KMS-11 (cell line): ENCODE data around the gene MPPED2.

Source experiments
- H2AFZ ChIP-seq: fragments of 200-600 bp; sonication (generic); 2 replicates; pipeline ENCODE4 v1.6.1; 2016; ENCODE audit warnings: antibody characterized with exemption, mixed run types, low read depth
- H3K27ac ChIP-seq: fragments of 200-600 bp; sonication (generic); 2 replicates; pipeline ENCODE4 v1.6.1; 2016; ENCODE audit warnings: mild to moderate bottlenecking, mixed run types
- H3K27me3 ChIP-seq: fragments of 200-600 bp; sonication (generic); 2 replicates; pipeline ENCODE4 v1.6.1; 2017; ENCODE audit warnings: mild to moderate bottlenecking, low read depth, mixed run types, moderate library complexity; ENCODE audit not compliant: insufficient read depth
- H3K36me3 ChIP-seq: fragments of 200-600 bp; sonication (generic); 2 replicates; pipeline ENCODE4 v1.6.1; 2017; ENCODE audit warnings: mild to moderate bottlenecking, mixed run types; ENCODE audit not compliant: insufficient read depth
- H3K4me1 ChIP-seq: fragments of 200-600 bp; sonication (generic); 2 replicates; pipeline ENCODE4 v1.6.1; 2016; ENCODE audit warnings: mild to moderate bottlenecking, low read depth, mixed run types; ENCODE audit not compliant: poor library complexity, severe bottlenecking
- H3K4me2 ChIP-seq: fragments of 200-600 bp; sonication (generic); 2 replicates; pipeline ENCODE4 v1.7.0; 2016; ENCODE audit warnings: mild to moderate bottlenecking, mixed run types
- H3K4me3 ChIP-seq: fragments of 200-600 bp; sonication (generic); IDR thresholded peaks from 2 replicates; pipeline ENCODE4 v1.6.1; 2017; ENCODE audit warnings: low read depth, low read length, mixed read lengths; ENCODE audit not compliant: insufficient read depth
- H3K79me2 ChIP-seq: fragments of 200-600 bp; sonication (generic); 2 replicates; pipeline ENCODE4 v1.6.1; 2016; ENCODE audit warnings: low read depth, mixed run types; ENCODE audit not compliant: insufficient read depth
- H3K9ac ChIP-seq: fragments of 200-600 bp; sonication (generic); 2 replicates; pipeline ENCODE4 v1.6.1; 2016; ENCODE audit warnings: mild to moderate bottlenecking, mixed run types
- H4K20me1 ChIP-seq: fragments of 200-600 bp; sonication (generic); 2 replicates; pipeline ENCODE4 v1.6.1; 2016; ENCODE audit warnings: mild to moderate bottlenecking, mixed run types; ENCODE audit not compliant: insufficient read depth
- TF ChIP-seq, protein P1 (sequence below): fragments of 200-600 bp; sonication (generic); conservative IDR thresholded peaks from 2 replicates; pipeline ENCODE4 v1.6.1; 2017; ENCODE audit warnings: low read depth, mild to moderate bottlenecking, antibody characterized with exemption, low read length, moderate library complexity, mixed read lengths

MPPED2 gene

DNA sequence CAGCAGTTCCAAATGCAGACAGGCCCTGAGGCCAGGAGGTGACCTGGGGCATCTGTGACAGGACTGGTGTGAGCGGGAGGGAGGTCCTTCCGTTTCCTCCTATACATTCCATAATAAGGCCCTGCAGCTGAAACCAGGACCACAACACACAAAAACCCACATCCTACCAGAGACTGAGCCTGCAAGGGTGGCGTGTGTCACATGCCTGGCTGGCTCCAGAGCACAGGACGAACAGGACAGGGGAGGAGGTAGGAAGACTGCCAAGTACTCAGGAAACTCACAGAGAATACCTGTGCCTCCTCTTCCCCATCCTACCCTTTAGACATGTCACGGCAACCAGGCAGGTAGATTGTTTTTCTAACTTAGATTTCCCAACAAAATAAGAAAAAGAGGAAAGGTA, 159.4 kb downstream of the MPPED2 start:
- TF ChIP-seq, protein P1, sequence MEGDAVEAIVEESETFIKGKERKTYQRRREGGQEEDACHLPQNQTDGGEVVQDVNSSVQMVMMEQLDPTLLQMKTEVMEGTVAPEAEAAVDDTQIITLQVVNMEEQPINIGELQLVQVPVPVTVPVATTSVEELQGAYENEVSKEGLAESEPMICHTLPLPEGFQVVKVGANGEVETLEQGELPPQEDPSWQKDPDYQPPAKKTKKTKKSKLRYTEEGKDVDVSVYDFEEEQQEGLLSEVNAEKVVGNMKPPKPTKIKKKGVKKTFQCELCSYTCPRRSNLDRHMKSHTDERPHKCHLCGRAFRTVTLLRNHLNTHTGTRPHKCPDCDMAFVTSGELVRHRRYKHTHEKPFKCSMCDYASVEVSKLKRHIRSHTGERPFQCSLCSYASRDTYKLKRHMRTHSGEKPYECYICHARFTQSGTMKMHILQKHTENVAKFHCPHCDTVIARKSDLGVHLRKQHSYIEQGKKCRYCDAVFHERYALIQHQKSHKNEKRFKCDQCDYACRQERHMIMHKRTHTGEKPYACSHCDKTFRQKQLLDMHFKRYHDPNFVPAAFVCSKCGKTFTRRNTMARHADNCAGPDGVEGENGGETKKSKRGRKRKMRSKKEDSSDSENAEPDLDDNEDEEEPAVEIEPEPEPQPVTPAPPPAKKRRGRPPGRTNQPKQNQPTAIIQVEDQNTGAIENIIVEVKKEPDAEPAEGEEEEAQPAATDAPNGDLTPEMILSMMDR, result no peak

DNA sequence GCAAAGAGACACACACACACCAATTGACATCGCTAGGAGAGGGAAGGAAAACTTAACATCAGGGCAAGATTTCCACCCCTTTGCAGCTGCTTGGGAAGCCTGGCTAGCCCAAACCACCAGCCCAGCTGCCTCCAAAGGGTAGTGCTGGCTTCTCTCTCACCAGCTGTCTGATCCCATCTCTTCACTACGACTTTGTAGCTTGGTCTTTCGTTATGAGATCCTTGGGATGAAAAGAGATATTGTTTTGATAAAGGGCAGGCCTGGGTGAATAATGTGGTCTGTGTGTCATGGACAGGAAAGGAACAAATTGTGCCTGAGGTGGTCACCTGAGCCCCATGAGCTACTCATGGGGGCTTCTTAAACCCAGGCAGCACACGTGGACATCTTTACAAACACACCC, 161.3 kb downstream of the MPPED2 start:
- H3K4me1 ChIP-seq, result no peaks in the 10 kb centered on the region
- TF ChIP-seq, protein P1, result no peak
- H3K4me3 ChIP-seq, result no peak overlapping the region
- no peak overlapping the region for H2AFZ ChIP-seq
- no peak overlapping the region for H3K9ac ChIP-seq
- no peaks in the 10 kb centered on the region for H4K20me1 ChIP-seq
- H3K27ac ChIP-seq, result no peak overlapping the region
- no peaks in the 10 kb centered on the region for H3K27me3 ChIP-seq
- H3K79me2 ChIP-seq, result no peaks in the 10 kb centered on the region
- H3K4me2 ChIP-seq, result no peak overlapping the region
- no peaks in the 10 kb centered on the region for H3K36me3 ChIP-seq

More for the DNA sequence above, 159.4 kb downstream of the MPPED2 start:
- H3K9ac ChIP-seq, result no peak overlapping the region
- no peaks in the 10 kb centered on the region for H3K27me3 ChIP-seq
- H3K4me3 ChIP-seq, result no peak overlapping the region
- no peaks in the 10 kb centered on the region for H3K4me1 ChIP-seq
- no peaks in the 10 kb centered on the region for H3K36me3 ChIP-seq
- no peak overlapping the region for H3K4me2 ChIP-seq
- H3K79me2 ChIP-seq, result no peaks in the 10 kb centered on the region
- no peak overlapping the region for H3K27ac ChIP-seq
- no peak overlapping the region for H2AFZ ChIP-seq
- H4K20me1 ChIP-seq, result no peaks in the 10 kb centered on the region

DNA sequence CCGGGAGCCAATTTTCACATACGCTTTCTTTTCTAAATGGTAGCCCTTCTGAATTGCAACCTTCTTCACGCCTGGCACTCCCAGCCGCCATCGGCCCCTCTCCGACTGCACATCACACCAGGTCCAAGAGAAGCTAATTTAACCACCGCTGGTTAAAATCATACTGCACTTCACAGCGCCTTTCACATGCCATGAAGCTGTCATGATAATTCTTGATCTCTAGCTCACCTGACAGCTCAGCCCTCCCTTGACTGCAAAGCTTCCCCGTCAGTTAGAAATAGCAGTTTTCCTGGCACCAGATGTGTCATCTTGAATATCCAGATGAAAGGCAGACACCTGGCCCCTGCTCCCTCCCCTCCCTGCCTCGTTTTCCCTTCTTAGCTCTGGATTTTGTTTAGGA, 161.8 kb downstream of the MPPED2 start:
- Histone ChIP-seq H3K4me2 (no peak overlapping the region), H3K36me3 (no peaks in the 10 kb centered on the region), H3K27ac (no peak overlapping the region), H3K79me2 (no peaks in the 10 kb centered on the region), H3K4me3 (no peak overlapping the region), H2AFZ (no peak overlapping the region), H3K4me1 (no peaks in the 10 kb centered on the region), H4K20me1 (no peaks in the 10 kb centered on the region), H3K9ac (no peak overlapping the region), H3K27me3 (no peaks in the 10 kb centered on the region)
- TF ChIP-seq, protein P1, result no peak

DNA sequence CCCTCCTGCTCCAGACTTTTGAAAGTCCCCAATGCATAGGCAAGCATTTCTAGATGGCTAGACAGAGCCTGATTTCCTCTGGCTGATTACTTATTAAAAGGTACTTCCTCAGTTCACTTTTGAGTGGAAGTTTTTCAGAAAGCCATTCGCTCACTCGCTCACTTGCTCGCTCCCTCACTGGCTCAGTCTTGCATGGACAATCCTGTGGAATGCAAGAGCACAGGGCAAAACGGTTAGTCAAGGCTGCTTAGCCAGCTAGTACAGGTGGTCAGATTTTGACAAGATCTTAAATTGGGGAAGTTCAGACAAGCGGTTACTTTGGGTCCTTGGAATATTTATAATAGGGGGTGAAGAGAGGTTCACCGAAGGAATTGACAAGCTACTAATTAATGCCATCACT, 162.3 kb downstream of the MPPED2 start:
- Histone ChIP-seq H3K79me2 (no peaks in the 10 kb centered on the region), H3K9ac (no peak overlapping the region), H3K4me2 (no peak overlapping the region), H2AFZ (no peak overlapping the region), H4K20me1 (no peaks in the 10 kb centered on the region), H3K27me3 (no peaks in the 10 kb centered on the region), H3K4me3 (no peak overlapping the region), H3K36me3 (no peaks in the 10 kb centered on the region), H3K27ac (no peak overlapping the region), H3K4me1 (no peaks in the 10 kb centered on the region)
- TF ChIP-seq, protein P1, result no peak

DNA sequence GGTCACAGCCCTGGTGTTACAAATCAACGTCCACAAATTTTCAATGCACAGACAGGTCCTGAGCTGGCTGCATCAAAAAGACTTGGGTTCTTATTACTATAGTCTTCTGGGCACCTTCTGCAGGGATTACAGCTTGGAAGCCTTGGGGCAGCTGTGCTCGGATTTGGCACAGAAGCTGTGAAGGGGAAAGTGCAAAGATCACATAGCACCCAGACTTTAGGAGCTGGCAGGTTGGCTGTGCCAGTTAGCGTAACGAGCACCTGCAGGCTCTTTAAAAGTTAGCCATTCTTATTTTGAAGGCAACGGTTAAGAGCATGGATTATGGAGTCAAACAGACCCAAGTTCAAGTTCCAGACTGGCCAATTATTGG, 162.9 kb downstream of the MPPED2 start:
- no peak overlapping the region for H2AFZ ChIP-seq
- H3K36me3 ChIP-seq, result no peaks in the 10 kb centered on the region
- H3K9ac ChIP-seq, result no peak overlapping the region
- H4K20me1 ChIP-seq, result no peaks in the 10 kb centered on the region
- H3K4me1 ChIP-seq, result no peaks in the 10 kb centered on the region
- no peaks in the 10 kb centered on the region for H3K79me2 ChIP-seq
- no peak overlapping the region for H3K4me3 ChIP-seq
- no peaks in the 10 kb centered on the region for H3K27me3 ChIP-seq
- H3K27ac ChIP-seq, result no peak overlapping the region
- no peak overlapping the region for H3K4me2 ChIP-seq
- TF ChIP-seq, protein P1, result no peak
